Activated T-helper 2 cell treated with anti-CD3 and anti-CD28 coated beads, Interferon-gamma antibody, Interleukin-2, Interleukin-4, amounts not matched to agents 10 μg/mL and 5 μg/mL and 100 μg/mL, durations not matched to agents 14 hours and 24 hours and 36 hours (primary cell): ENCODE measurements around the gene LPCAT3. TPM values are rescaled to one million over a fixed set of nuclear protein-coding genes. Genes with fewer than 3 reads are reported as not detected.

Source experiments
- DNase-seq: peaks from one replicate; pipeline ENCODE4 v3.0.0; 2021; ENCODE audit warnings: low spot score
- H3K27ac Mint-ChIP-seq: one replicate; pipeline ENCODE4 v1.8.0; 2021; ENCODE audit warnings: mixed read lengths
- H3K27me3 Mint-ChIP-seq: one replicate; pipeline ENCODE4 v1.8.0; 2021; ENCODE audit warnings: low read depth, mixed read lengths
- H3K36me3 Mint-ChIP-seq: one replicate; pipeline ENCODE4 v1.8.0; 2021; ENCODE audit warnings: low read depth, mixed read lengths
- H3K4me1 Mint-ChIP-seq: one replicate; pipeline ENCODE4 v1.8.0; 2021; ENCODE audit warnings: low read depth, mixed read lengths
- H3K4me3 Mint-ChIP-seq: one replicate; pipeline ENCODE4 v1.8.0; 2021; ENCODE audit warnings: low read depth, mild to moderate bottlenecking, moderate library complexity, mixed read lengths
- H3K9me3 Mint-ChIP-seq: one replicate; pipeline ENCODE4 v1.8.0; 2021; ENCODE audit warnings: mixed read lengths
- intact Hi-C: fragments of 100-400 bp; cut with micrococcal nuclease; formaldehyde crosslinking; loops from one replicate; pipeline ENCODE4 v1.15.1; 2023
- total RNA-seq: library from RNA; stranded (reverse); gene quantifications from 2 replicates; pipeline ENCODE4 v1.2.3, GENCODE V29; 2022

LPCAT3 gene
- total RNA-seq, 1 donor from 2014 or later = 30.9 TPM

- H3K4me1 Mint-ChIP-seq = peaks cover 16% of the 10 kb centered on the region
- H3K27me3 Mint-ChIP-seq = no peaks in the 10 kb centered on the region
- intact Hi-C loops = no loop called here
- DNase-seq = no peak
- peaks cover 44% of the 10 kb centered on the region for H3K36me3 Mint-ChIP-seq
- H3K9me3 Mint-ChIP-seq = no peaks in the 10 kb centered on the region
- no peak overlapping the region for H3K4me3 Mint-ChIP-seq
- H3K27ac Mint-ChIP-seq = no peak overlapping the region
These were observed 9.4 kb downstream of the LPCAT3 start for GRCh38 chr12:7008864-7009263.

- no peak for DNase-seq
- Mint-ChIP-seq H3K27ac (no peak overlapping the region), H3K36me3 (peaks cover 49% of the 10 kb centered on the region), H3K4me3 (no peak overlapping the region), H3K4me1 (peaks cover 18% of the 10 kb centered on the region), H3K27me3 (no peaks in the 10 kb centered on the region), H3K9me3 (no peaks in the 10 kb centered on the region)
- intact Hi-C loops = no loop called here
These were observed 11.6 kb downstream of the LPCAT3 start for GRCh38 chr12:7006639-7007038.

GRCh38 chr12:7005311-7005710 is 13.0 kb downstream of the LPCAT3 start:
- Mint-ChIP-seq H3K27ac (no peak overlapping the region), H3K9me3 (no peaks in the 10 kb centered on the region), H3K36me3 (peaks cover 52% of the 10 kb centered on the region), H3K4me1 (peaks cover 18% of the 10 kb centered on the region), H3K4me3 (no peak overlapping the region), H3K27me3 (no peaks in the 10 kb centered on the region)
- no peak for DNase-seq
- intact Hi-C loops = no loop called here

GRCh38 chr12:7004840-7005239 is 13.4 kb downstream of the LPCAT3 start:
- Mint-ChIP-seq H3K27ac (no peak overlapping the region), H3K4me1 (peaks cover 16% of the 10 kb centered on the region), H3K27me3 (no peaks in the 10 kb centered on the region), H3K4me3 (no peak overlapping the region), H3K9me3 (no peaks in the 10 kb centered on the region), H3K36me3 (peaks cover 48% of the 10 kb centered on the region)
- intact Hi-C loops = no loop called here
- no peak for DNase-seq

- H3K4me3 Mint-ChIP-seq = no peak overlapping the region
- no peak overlapping the region for H3K27ac Mint-ChIP-seq
- no peaks in the 10 kb centered on the region for H3K27me3 Mint-ChIP-seq
- H3K36me3 Mint-ChIP-seq = peaks cover 45% of the 10 kb centered on the region
- intact Hi-C loops = no loop called here
- H3K4me1 Mint-ChIP-seq = peaks cover 16% of the 10 kb centered on the region
- DNase-seq = no peak
- H3K9me3 Mint-ChIP-seq = no peaks in the 10 kb centered on the region
These were observed 13.9 kb downstream of the LPCAT3 start for GRCh38 chr12:7004287-7004803.

- H3K27ac Mint-ChIP-seq = peak overlapping the region; percentile 3
These were observed 16.2 kb downstream of the LPCAT3 start for GRCh38 chr12:7001921-7002591.

GRCh38 chr12:6998715-6999451 is 19.4 kb downstream of the LPCAT3 start:
- DNase-seq = no peak
- Mint-ChIP-seq H3K36me3 (peaks cover 50% of the 10 kb centered on the region), H3K4me1 (peaks cover 2% of the 10 kb centered on the region), H3K27ac (no peak overlapping the region), H3K9me3 (no peaks in the 10 kb centered on the region), H3K27me3 (no peaks in the 10 kb centered on the region), H3K4me3 (no peak overlapping the region)
- intact Hi-C loops = loop anchor here (1.0 kb wide), 1 partner anchor 17 kb away; no protein-coding TSS in a partner anchor

More at GRCh38 chr12:7001921-7002591, 16.2 kb downstream of the LPCAT3 start:
- peaks cover 48% of the 10 kb centered on the region for H3K36me3 Mint-ChIP-seq
- intact Hi-C loops = no loop called here
- peaks cover 10% of the 10 kb centered on the region for H3K4me1 Mint-ChIP-seq
- no peaks in the 10 kb centered on the region for H3K27me3 Mint-ChIP-seq
- DNase-seq = no peak
- H3K9me3 Mint-ChIP-seq = no peaks in the 10 kb centered on the region
- no peak overlapping the region for H3K4me3 Mint-ChIP-seq

GRCh38 chr12:6996040-6996441 is 22.2 kb downstream of the LPCAT3 start:
- no peaks in the 10 kb centered on the region for H3K4me1 Mint-ChIP-seq
- peaks cover 59% of the 10 kb centered on the region for H3K36me3 Mint-ChIP-seq
- H3K27me3 Mint-ChIP-seq = no peaks in the 10 kb centered on the region
- H3K27ac Mint-ChIP-seq = no peak overlapping the region
- intact Hi-C loops = no loop called here
- no peak for DNase-seq
- H3K9me3 Mint-ChIP-seq = no peaks in the 10 kb centered on the region
- no peak overlapping the region for H3K4me3 Mint-ChIP-seq

- H3K27me3 Mint-ChIP-seq = no peaks in the 10 kb centered on the region
- peaks cover 50% of the 10 kb centered on the region for H3K36me3 Mint-ChIP-seq
- H3K4me1 Mint-ChIP-seq = no peaks in the 10 kb centered on the region
- no peak for DNase-seq
- intact Hi-C loops = no loop called here
- H3K4me3 Mint-ChIP-seq = no peak overlapping the region
- no peak overlapping the region for H3K27ac Mint-ChIP-seq
- H3K9me3 Mint-ChIP-seq = no peaks in the 10 kb centered on the region
These were observed 30.2 kb downstream of the LPCAT3 start for GRCh38 chr12:6987956-6988553.

- H3K27ac Mint-ChIP-seq = no peak overlapping the region
- no peaks in the 10 kb centered on the region for H3K27me3 Mint-ChIP-seq
- no peak for DNase-seq
- intact Hi-C loops = loop anchor here (1.0 kb wide), 1 partner anchor 17 kb away; no protein-coding TSS in a partner anchor
- no peaks in the 10 kb centered on the region for H3K4me1 Mint-ChIP-seq
- H3K4me3 Mint-ChIP-seq = no peak overlapping the region
- H3K9me3 Mint-ChIP-seq = no peaks in the 10 kb centered on the region
- H3K36me3 Mint-ChIP-seq = peaks cover 59% of the 10 kb centered on the region
These were observed 35.7 kb downstream of the LPCAT3 start for GRCh38 chr12:6982532-6982931.

GRCh38 chr12:6981152-6982052 is 36.9 kb downstream of the LPCAT3 start:
- DNase-seq = no peak
- no peaks in the 10 kb centered on the region for H3K9me3 Mint-ChIP-seq
- H3K4me3 Mint-ChIP-seq = no peak overlapping the region
- no peak overlapping the region for H3K27ac Mint-ChIP-seq
- intact Hi-C loops = loop anchor here (1.0 kb wide), 1 partner anchor 18 kb away; no protein-coding TSS in a partner anchor
- H3K36me3 Mint-ChIP-seq = peaks cover 66% of the 10 kb centered on the region
- H3K4me1 Mint-ChIP-seq = no peaks in the 10 kb centered on the region
- no peaks in the 10 kb centered on the region for H3K27me3 Mint-ChIP-seq

- no peaks in the 10 kb centered on the region for H3K4me1 Mint-ChIP-seq
These were observed 37.5 kb downstream of the LPCAT3 start for GRCh38 chr12:6980740-6981139.

More at GRCh38 chr12:6980740-6981139, 37.5 kb downstream of the LPCAT3 start:
- no peak overlapping the region for H3K4me3 Mint-ChIP-seq
- H3K36me3 Mint-ChIP-seq = peaks cover 68% of the 10 kb centered on the region
- no peaks in the 10 kb centered on the region for H3K27me3 Mint-ChIP-seq
- H3K9me3 Mint-ChIP-seq = no peaks in the 10 kb centered on the region
- no peak for DNase-seq
- intact Hi-C loops = no loop called here
- H3K27ac Mint-ChIP-seq = no peak overlapping the region
